B cell (primary cell): Measurements from ENCODE around the gene C15orf62. TPM values are rescaled to one million over a fixed set of nuclear protein-coding genes. Genes with fewer than 3 reads are reported as not detected.

Experiments used
- ATAC-seq: fragments of 200-7000 bp; cut with Tn5 transposase; one replicate; pipeline ENCODE4 v1.10.0; 2021; ENCODE audit warnings: low read depth, mild to moderate bottlenecking, moderate number of reproducible peaks, moderate library complexity
- CTCF ChIA-PET: fragments of 350-600 bp; sonication (Branson Sonifier 250); formaldehyde crosslinking; loops from one replicate; lab custom pipeline; 2021; ENCODE audit warnings: antibody characterized with exemption, inconsistent platforms; lab: Charles Lee
- POLR2A ChIA-PET: fragments of 350-600 bp; sonication (Branson Sonifier 250); formaldehyde crosslinking; loops from one replicate; lab custom pipeline; 2021; ENCODE audit warnings: antibody characterized with exemption; lab: Charles Lee
- DNase-seq: peaks from one replicate; pipeline ENCODE4 v3.0.0; 2013
- H2AFZ ChIP-seq: 2 replicates; pipeline ENCODE4 v1.6.1; 2012; ENCODE audit warnings: mild to moderate bottlenecking, low read depth, low read length; ENCODE audit not compliant: insufficient read depth, poor library complexity, severe bottlenecking
- H3K27ac ChIP-seq, 2 donors: 1 replicate in 1 of 2; 2 replicates in 1 of 2; pipeline ENCODE4 v1.5.1; 2012 to 2013; ENCODE audit warnings: low read length in 2 of 2, mild to moderate bottlenecking in 2 of 2, moderate library complexity in 1 of 2
- H3K27me3 ChIP-seq, 4 experiments: fragments of 200-600 bp in 1 of 4; sonication (generic) in 1 of 4; replicated peaks in 1 of 4; 1 replicate in 2 of 4; 2 replicates in 2 of 4; pipeline versions ENCODE4 v1.6.1 to v1.7.0; 2013 to 2016; ENCODE audit warnings: low read length in 3 of 4, mild to moderate bottlenecking in 2 of 4, mixed read lengths in 1 of 4, moderate library complexity in 1 of 4; ENCODE audit not compliant: insufficient read depth in 4 of 4, control insufficient read depth in 3 of 4; ENCODE audit errors: control extremely low read depth in 1 of 4
- H3K36me3 ChIP-seq, 2 experiments: replicated peaks in 1 of 2; 1 replicate in 1 of 2; 2 replicates in 1 of 2; pipeline versions ENCODE4 v1.6.1 to v1.7.1; 2013; ENCODE audit warnings: low read length in 1 of 2; ENCODE audit not compliant: insufficient read depth in 2 of 2, control insufficient read depth in 1 of 2; ENCODE audit errors: control extremely low read depth in 1 of 2, extremely low read depth in 1 of 2
- H3K4me1 ChIP-seq, 2 donors: fragments of 200-600 bp in 1 of 2; sonication (generic) in 1 of 2; 1 replicate in 1 of 2; 2 replicates in 1 of 2; pipeline versions ENCODE4 v1.5.1 to v1.6.1; 2013 to 2017; ENCODE audit warnings: low read length in 2 of 2; ENCODE audit not compliant: control insufficient read depth in 2 of 2, insufficient read depth in 2 of 2
- H3K4me2 ChIP-seq: replicated peaks from 2 replicates; pipeline ENCODE3; 2012; ENCODE audit warnings: mild to moderate bottlenecking, low read depth, low read length; ENCODE audit not compliant: poor library complexity, severe bottlenecking
- H3K4me3 ChIP-seq, 5 experiments: fragments of 200-600 bp in 1 of 5; sonication (generic) in 1 of 5; 1 replicate in 3 of 5; 2 replicates in 2 of 5; pipeline versions ENCODE4 v1.5.1 to v1.7.0; 2011 to 2016; ENCODE audit warnings: low read length in 4 of 5, mild to moderate bottlenecking in 4 of 5, low read depth in 2 of 5, control low read depth in 1 of 5, moderate library complexity in 1 of 5; ENCODE audit not compliant: insufficient read depth in 1 of 5; ENCODE audit errors: control extremely low read depth in 1 of 5, extremely low read depth in 1 of 5
- H3K79me2 ChIP-seq: fragments of 200-600 bp; sonication (generic); one replicate; pipeline ENCODE4 v1.6.0; 2016; ENCODE audit warnings: low read length; ENCODE audit not compliant: control insufficient read depth, insufficient read depth
- H3K9ac ChIP-seq: fragments of 200-600 bp; sonication (generic); 2 replicates; pipeline ENCODE4 v1.6.1; 2017; ENCODE audit warnings: mild to moderate bottlenecking, low read length, moderate library complexity
- H3K9me3 ChIP-seq, 3 donors: one replicate each; pipeline versions ENCODE4 v1.6.1 to v1.7.1; 2013; ENCODE audit warnings: low read length in 2 of 3; ENCODE audit not compliant: control insufficient read depth in 2 of 3, insufficient read depth in 1 of 3; ENCODE audit errors: control extremely low read depth in 1 of 3
- H4K20me1 ChIP-seq: 2 replicates; pipeline ENCODE4 v1.6.0; 2012; ENCODE audit warnings: mild to moderate bottlenecking, low read length; ENCODE audit not compliant: insufficient read depth, control insufficient read depth, poor library complexity, severe bottlenecking
- H3K27ac Mint-ChIP-seq: one replicate; pipeline ENCODE4 v1.8.0; 2021; ENCODE audit warnings: mixed read lengths
- H3K27me3 Mint-ChIP-seq: one replicate; pipeline ENCODE4 v1.8.0; 2021; ENCODE audit warnings: mixed read lengths
- H3K4me1 Mint-ChIP-seq: one replicate; pipeline ENCODE4 v1.8.0; 2021; ENCODE audit warnings: mixed read lengths
- H3K4me3 Mint-ChIP-seq: one replicate; pipeline ENCODE4 v1.8.0; 2021; ENCODE audit warnings: mixed read lengths
- H3K9me3 Mint-ChIP-seq: one replicate; pipeline ENCODE4 v1.8.0; 2022; ENCODE audit warnings: mixed read lengths; ENCODE audit not compliant: insufficient read depth
- CTCF ChIP-seq: fragments of 200-600 bp; IDR thresholded peaks from one replicate; pipeline ENCODE4 v1.8.0; 2022; ENCODE audit warnings: antibody characterized with exemption, mild to moderate bottlenecking
- EZH2 ChIP-seq: IDR thresholded peaks from 2 replicates; pipeline ENCODE4 v1.6.1; 2012; ENCODE audit warnings: borderline replicate concordance, low read depth, mild to moderate bottlenecking, moderate library complexity, low read length; ENCODE audit not compliant: insufficient read depth, poor library complexity, severe bottlenecking
- WGBS: methylation state at CpG from one replicate; pipeline ENCODE4 v1.1.5; 2013; ENCODE audit warnings: missing lambda C conversion rate; ENCODE audit not compliant: insufficient coverage; 5-methylcytosine and 5-hydroxymethylcytosine counted together
- intact Hi-C: fragments of 100-400 bp; cut with micrococcal nuclease; formaldehyde crosslinking; loops from one replicate; pipeline ENCODE4 v1.10.0; 2022
- polyA plus RNA-seq: library from polyadenylated mRNA; depleted of rRNA; stranded (reverse); fragments of >200 nt; gene quantifications from 2 replicates; pipeline ENCODE4 v1.2.3, GENCODE V29; 2012
- total RNA-seq, 2 donors: library from RNA; stranded (reverse); fragments of 120-200 nt in 1 of 2; gene quantifications; 1 replicate in 1 of 2; 2 replicates in 1 of 2; pipeline versions ENCODE4 v1.2.3 to v1.2.4, GENCODE V29; 2013 to 2022

Gene C15orf62
- total and polyA plus RNA-seq, 2 donors (not counting 1 experiment from before 2014, with no cell fraction given): 0.30 to 9.5 TPM

DNA sequence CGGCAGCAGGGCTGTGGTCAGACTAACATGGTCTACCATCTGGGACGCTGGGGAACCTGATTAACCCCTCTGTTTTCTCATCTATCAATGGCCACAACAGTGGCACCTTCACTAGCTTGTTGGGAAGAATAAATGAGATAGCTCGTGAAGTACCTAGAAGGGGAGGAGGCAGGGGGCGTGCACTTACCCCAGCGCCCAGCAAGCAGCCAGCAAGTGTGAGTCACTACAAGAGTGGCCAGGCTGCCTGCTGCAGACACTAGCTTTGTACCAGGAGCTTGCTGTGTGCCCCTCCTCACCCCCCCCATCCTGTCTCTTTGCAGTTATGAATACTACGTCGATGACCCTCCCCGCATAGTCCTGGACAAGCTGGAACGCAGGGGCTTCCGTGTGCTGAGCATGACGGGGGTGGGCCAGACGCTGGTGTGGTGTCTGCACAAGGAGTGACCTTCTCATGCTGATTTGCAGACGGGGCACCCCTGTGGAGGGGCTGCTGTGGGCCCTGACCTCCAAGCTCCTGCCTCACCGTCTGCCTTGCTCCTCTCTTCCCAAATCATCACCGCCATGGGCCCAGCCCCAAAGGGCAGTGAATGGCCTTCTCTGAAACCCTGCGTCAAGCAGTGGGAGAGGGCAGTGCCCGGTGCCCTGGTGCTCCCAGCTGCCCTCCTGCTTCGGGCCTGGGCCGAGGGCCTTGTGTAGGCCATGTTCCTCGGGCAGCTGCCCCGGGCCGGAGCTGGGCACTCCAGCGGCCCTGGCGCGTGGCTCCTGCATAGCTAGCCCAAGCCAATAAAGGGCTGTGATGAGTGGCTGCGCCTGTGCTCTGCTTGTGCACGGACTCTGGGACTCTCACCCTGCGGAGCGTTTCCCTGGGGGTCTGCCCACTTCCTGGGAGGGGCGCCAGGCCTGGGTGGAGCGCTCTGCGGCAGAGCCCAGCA is 2.6 kb upstream of the C15orf62 start:
- peaks cover 46 to 67% of the 10 kb centered on the region in 2 donors for H3K4me1 ChIP-seq
- no peak for DNase-seq
- H3K4me3 Mint-ChIP-seq: no peak overlapping the region
- H3K9me3 ChIP-seq: no peaks in the 10 kb centered on the region
- intact Hi-C loops: no loop called here
- TF ChIP-seq EZH2 (no peak), CTCF (no peak)
- H3K27ac ChIP-seq: no peak overlapping the region
- ATAC-seq: no peak
- no peak overlapping the region for H3K9ac ChIP-seq
- no peak overlapping the region for H3K4me2 ChIP-seq
- no peak overlapping the region for H3K27ac Mint-ChIP-seq
- H3K36me3 ChIP-seq: peaks cover 0 to 14% of the 10 kb centered on the region in 2 experiments
- H4K20me1 ChIP-seq: no peaks in the 10 kb centered on the region
- WGBS: 98% methylated on average over 23 of the region's 32 CpGs
- peaks cover 54% of the 10 kb centered on the region for H3K4me1 Mint-ChIP-seq
- no peaks in the 10 kb centered on the region for H3K9me3 Mint-ChIP-seq
- H3K27me3 Mint-ChIP-seq: no peaks in the 10 kb centered on the region
- H3K4me3 ChIP-seq: no peak overlapping the region
- no peak overlapping the region for H2AFZ ChIP-seq
- ChIA-PET POLR2A (no interaction called here), CTCF (interaction anchor here (1.3 to 9.6 kb wide), 3 partner anchors 11 to 126 kb away, joined by 3 to 99 read pairs (median 3); no protein-coding TSS in a partner anchor)
- no peaks in the 10 kb centered on the region for H3K27me3 ChIP-seq
- no peaks in the 10 kb centered on the region for H3K79me2 ChIP-seq
